HCT116 (cell line): ENCODE data around the gene CXCR6. TPM values are rescaled to one million over a fixed set of nuclear protein-coding genes. Genes with fewer than 3 reads are reported as not detected.

Experiments
- ATAC-seq: fragments of 200-7000 bp; cut with Tn5 transposase; 2 replicates; pipeline ENCODE4 v1.9.1; 2020; ENCODE audit warnings: mild to moderate bottlenecking, moderate library complexity
- BruUV-seq: library from RNA; stranded (reverse); fragments of 400-500 nt; replicated peaks from 2 replicates; lab custom pipeline; 2021; lab: Mats Ljungman, UMichigan
- CTCF ChIA-PET: fragments of 300-600 bp; sonication (Branson Sonifier 250); formaldehyde crosslinking; loops from one replicate; lab custom pipeline; 2021; ENCODE audit warnings: antibody characterized with exemption; lab: Charles Lee
- POLR2A ChIA-PET: fragments of 300-600, 350-600 bp; sonication (Branson Sonifier 250); formaldehyde crosslinking; loops from one replicate; lab custom pipeline; 2021; ENCODE audit warnings: antibody characterized with exemption; lab: Charles Lee
- RAD21 ChIA-PET, 2 experiments: fragments of 300-600 bp; sonication (Branson Sonifier 250); formaldehyde crosslinking; loops; one replicate each; lab custom pipeline; 2023; ENCODE audit warnings: low total read pairs in 2 of 2; ENCODE audit not compliant: uncharacterized antibody in 2 of 2, unreplicated experiment in 2 of 2, low non-redundant PET in 1 of 2; lab: Charles Lee
- DNase-seq: peaks from one replicate; pipeline ENCODE4 v3.0.0-alpha.2; 2010; ENCODE audit warnings: low read depth, low spot score
- H2AFZ ChIP-seq: fragments of 200-600 bp; shearing (Covaris generic), sonication (generic); 2 replicates; pipeline ENCODE4 v1.6.1; 2017; ENCODE audit warnings: low read depth, mixed run types, mixed read lengths, antibody characterized with exemption, low read length; ENCODE audit not compliant: poor library complexity, severe bottlenecking
- H3K27ac ChIP-seq: 2 replicates; pipeline ENCODE4 v1.5.1; 2012; ENCODE audit warnings: low read depth, low read length
- H3K27me3 ChIP-seq: fragments of 200-600 bp; sonication (generic); 2 replicates; pipeline ENCODE4 v1.6.1; 2016; ENCODE audit warnings: mixed run types, low read length, mixed read lengths; ENCODE audit not compliant: insufficient read depth
- H3K36me3 ChIP-seq, 2 experiments: fragments of 200-500 bp in 1 of 2; fragments of 200-600 bp in 1 of 2; sonication (Bioruptor generic) in 1 of 2; sonication (generic) in 1 of 2; 2 replicates each; pipeline versions ENCODE4 v1.5.1 to v1.6.1; 2014 to 2016; ENCODE audit warnings: low read length in 2 of 2, inconsistent platforms in 1 of 2, mixed read lengths in 1 of 2, mixed run types in 1 of 2; ENCODE audit not compliant: insufficient read depth in 2 of 2, control insufficient read depth in 1 of 2
- H3K4me1 ChIP-seq, 2 experiments: fragments of 200-600 bp in 1 of 2; sonication (generic) in 1 of 2; 2 replicates each; pipeline versions ENCODE4 v1.5.1 to v1.6.1; 2012 to 2017; ENCODE audit warnings: low read length in 2 of 2, inconsistent platforms in 1 of 2, mild to moderate bottlenecking in 1 of 2, mixed read lengths in 1 of 2, mixed run types in 1 of 2, moderate library complexity in 1 of 2; ENCODE audit not compliant: insufficient read depth in 2 of 2, control insufficient read depth in 1 of 2
- H3K4me2 ChIP-seq: fragments of 200-600 bp; sonication (generic); 2 replicates; pipeline ENCODE4 v1.6.1; 2017; ENCODE audit warnings: mixed run types, low read length, mixed read lengths
- H3K4me3 ChIP-seq, 2 experiments: fragments of 200-600 bp in 1 of 2; sonication (generic) in 1 of 2; replicated peaks in 1 of 2; 2 replicates each; pipeline ENCODE4 v1.5.1; 2011 to 2016; ENCODE audit warnings: low read length in 2 of 2, control low read depth in 1 of 2, low read depth in 1 of 2, mild to moderate bottlenecking in 1 of 2, mixed read lengths in 1 of 2, mixed run types in 1 of 2
- H3K79me2 ChIP-seq: fragments of 200-600 bp; sonication (generic); 2 replicates; pipeline ENCODE4 v1.6.1; 2017; ENCODE audit warnings: mild to moderate bottlenecking, mixed run types, low read length, moderate library complexity, mixed read lengths; ENCODE audit not compliant: insufficient read depth
- H3K9ac ChIP-seq: fragments of 200-600 bp; sonication (generic); 2 replicates; pipeline ENCODE4 v1.6.1; 2016; ENCODE audit warnings: low read length, mixed read lengths
- H3K9me2 ChIP-seq: fragments of 200-600 bp; sonication (generic), shearing (Covaris generic); 2 replicates; pipeline ENCODE4 v1.6.1; 2017; ENCODE audit warnings: mixed run types, mild to moderate bottlenecking, moderate library complexity; ENCODE audit not compliant: insufficient read depth
- H3K9me3 ChIP-seq, 2 experiments: fragments of 200-500 bp in 1 of 2; fragments of 200-600 bp in 1 of 2; sonication (Bioruptor generic) in 1 of 2; sonication (generic) in 1 of 2; 2 replicates each; pipeline ENCODE4 v1.6.1; 2014 to 2017; ENCODE audit warnings: low read length in 2 of 2, mixed read lengths in 2 of 2, inconsistent platforms in 1 of 2, low read depth in 1 of 2, mild to moderate bottlenecking in 1 of 2, mixed run types in 1 of 2, moderate library complexity in 1 of 2; ENCODE audit not compliant: control insufficient read depth in 1 of 2, insufficient read depth in 1 of 2
- H4K20me1 ChIP-seq: fragments of 200-600 bp; sonication (generic), shearing (Covaris generic); 2 replicates; pipeline ENCODE4 v1.6.1; 2017; ENCODE audit warnings: mixed run types, mild to moderate bottlenecking, moderate library complexity; ENCODE audit not compliant: insufficient read depth
- ATF3 ChIP-seq: IDR thresholded peaks from 2 replicates; pipeline ENCODE4 v1.6.1; 2012
- CBX3 ChIP-seq: IDR thresholded peaks from 2 replicates; pipeline ENCODE4 v1.6.1; 2012; ENCODE audit warnings: low read depth
- CEBPB ChIP-seq: IDR thresholded peaks from 2 replicates; pipeline ENCODE4 v1.6.1; 2012; ENCODE audit warnings: low read depth
- CTCF ChIP-seq, 3 experiments: fragments of 200-600 bp in 1 of 3; sonication (generic) in 1 of 3; IDR thresholded peaks in 2 of 3; conservative IDR thresholded peaks in 1 of 3; 2 replicates each; pipeline ENCODE4 v1.5.1; 2012 to 2017; ENCODE audit warnings: low read depth in 2 of 3, low read length in 2 of 3, antibody characterized with exemption in 1 of 3, borderline replicate concordance in 1 of 3, control low read depth in 1 of 3, mild to moderate bottlenecking in 1 of 3, mixed read lengths in 1 of 3, mixed run types in 1 of 3, moderate library complexity in 1 of 3; ENCODE audit not compliant: insufficient read depth in 1 of 3
- EGR1 ChIP-seq: IDR thresholded peaks from 2 replicates; pipeline ENCODE4 v1.6.1; 2012; ENCODE audit warnings: low read depth
- ELF1 ChIP-seq: IDR thresholded peaks from 2 replicates; pipeline ENCODE4 v1.6.1; 2012; ENCODE audit warnings: low read depth, borderline replicate concordance
- EZH2 ChIP-seq: fragments of 200-600 bp; sonication (generic); IDR thresholded peaks from 2 replicates; pipeline ENCODE4 v1.6.1; 2017; ENCODE audit warnings: antibody characterized with exemption, mixed run types
- JUND ChIP-seq: IDR thresholded peaks from 2 replicates; pipeline ENCODE4 v1.6.1; 2012
- MAX ChIP-seq: IDR thresholded peaks from 2 replicates; pipeline ENCODE4 v1.6.1; 2012
- POLR2A ChIP-seq: IDR thresholded peaks from 2 replicates; pipeline ENCODE4 v1.7.0; 2011; ENCODE audit warnings: borderline replicate concordance; ENCODE audit not compliant: insufficient read depth, insufficient read length; ENCODE audit errors: extremely low read depth
- POLR2AphosphoS5 ChIP-seq: IDR thresholded peaks from 2 replicates; pipeline ENCODE4 v1.6.1; 2011; ENCODE audit warnings: mild to moderate bottlenecking, low read depth, low read length, moderate library complexity
- RAD21 ChIP-seq: IDR thresholded peaks from 2 replicates; pipeline ENCODE4 v1.6.1; 2012; ENCODE audit warnings: low read depth, mild to moderate bottlenecking
- SIN3A ChIP-seq: IDR thresholded peaks from 2 replicates; pipeline ENCODE4 v1.6.1; 2012; ENCODE audit warnings: low read depth
- SP1 ChIP-seq: IDR thresholded peaks from 2 replicates; pipeline ENCODE4 v1.6.1; 2012; ENCODE audit warnings: low read depth
- SRF ChIP-seq: IDR thresholded peaks from 2 replicates; pipeline ENCODE4 v1.6.1; 2012; ENCODE audit warnings: low read depth
- TCF7L2 ChIP-seq: IDR thresholded peaks from 2 replicates; pipeline ENCODE4 v1.7.0; 2011; ENCODE audit warnings: borderline replicate concordance, inconsistent platforms; ENCODE audit not compliant: insufficient read depth, insufficient read length; ENCODE audit errors: extremely low read depth
- ZNF274 ChIP-seq: fragments of 200-500 bp; sonication (Bioruptor generic); IDR thresholded peaks from 2 replicates; pipeline ENCODE4 v1.6.1; 2014; ENCODE audit warnings: mild to moderate bottlenecking, low read depth, low read length, inconsistent platforms
- intact Hi-C: fragments of 100-400 bp; cut with micrococcal nuclease; formaldehyde crosslinking; loops from 2 replicates; pipeline ENCODE4 v1.10.0; 2022
- total RNA-seq: library from RNA; stranded (reverse); gene quantifications from one replicate; pipeline ENCODE4 v1.2.1, GENCODE V29; 2021; ENCODE audit not compliant: unreplicated experiment
- TF ChIP-seq, protein P1 (sequence below): IDR thresholded peaks from 2 replicates; pipeline ENCODE4 v1.6.1; 2011; ENCODE audit warnings: mild to moderate bottlenecking, low read length, moderate library complexity; ENCODE audit not compliant: insufficient replicate concordance; ENCODE audit errors: extremely low read depth

CXCR6 gene
- total RNA-seq, 1 experiment from 2014 or later = not detected

GRCh38 chr3:45910892-45911291 is 32.4 kb upstream of the CXCR6 start:
- H3K4me2 ChIP-seq = no peak overlapping the region
- TF ChIP-seq SP1 (no peak), TCF7L2 (no peak), SIN3A (no peak), EGR1 (no peak), CTCF (IDR thresholded peaks at IDR 0.05 in 2 of 3, conservative IDR thresholded peaks at IDR 0.05 in 1 of 3; ENCODE audit: borderline replicate concordance in 1 of 3, insufficient read depth in 1 of 3, low read depth in 2 of 3, low read length in 2 of 3) (no peak), CEBPB (no peak), RAD21 (no peak), ELF1 (no peak), ZNF274 (no peak), POLR2A (no peak), ATF3 (no peak), MAX (no peak), CBX3 (no peak), EZH2 (no peak), JUND (no peak), SRF (no peak), POLR2AphosphoS5 (no peak)
- TF ChIP-seq, protein P1, sequence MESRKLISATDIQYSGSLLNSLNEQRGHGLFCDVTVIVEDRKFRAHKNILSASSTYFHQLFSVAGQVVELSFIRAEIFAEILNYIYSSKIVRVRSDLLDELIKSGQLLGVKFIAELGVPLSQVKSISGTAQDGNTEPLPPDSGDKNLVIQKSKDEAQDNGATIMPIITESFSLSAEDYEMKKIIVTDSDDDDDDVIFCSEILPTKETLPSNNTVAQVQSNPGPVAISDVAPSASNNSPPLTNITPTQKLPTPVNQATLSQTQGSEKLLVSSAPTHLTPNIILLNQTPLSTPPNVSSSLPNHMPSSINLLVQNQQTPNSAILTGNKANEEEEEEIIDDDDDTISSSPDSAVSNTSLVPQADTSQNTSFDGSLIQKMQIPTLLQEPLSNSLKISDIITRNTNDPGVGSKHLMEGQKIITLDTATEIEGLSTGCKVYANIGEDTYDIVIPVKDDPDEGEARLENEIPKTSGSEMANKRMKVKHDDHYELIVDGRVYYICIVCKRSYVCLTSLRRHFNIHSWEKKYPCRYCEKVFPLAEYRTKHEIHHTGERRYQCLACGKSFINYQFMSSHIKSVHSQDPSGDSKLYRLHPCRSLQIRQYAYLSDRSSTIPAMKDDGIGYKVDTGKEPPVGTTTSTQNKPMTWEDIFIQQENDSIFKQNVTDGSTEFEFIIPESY = no peak
- H3K9ac ChIP-seq = no peak overlapping the region
- no TSS peak for BruUV-seq
- ATAC-seq = no peak
- intact Hi-C loops = no loop called here
- H4K20me1 ChIP-seq = no peaks in the 10 kb centered on the region
- ChIA-PET CTCF (no interaction called here), POLR2A (no interaction called here), RAD21 (no interaction called here)
- no peaks in the 10 kb centered on the region for H3K27me3 ChIP-seq
- no peak overlapping the region for H3K27ac ChIP-seq
- H3K4me3 ChIP-seq = no peak overlapping the region
- H2AFZ ChIP-seq = no peak overlapping the region
- no peaks in the 10 kb centered on the region for H3K36me3 ChIP-seq
- H3K9me3 ChIP-seq = no peaks in the 10 kb centered on the region
- H3K79me2 ChIP-seq = no peaks in the 10 kb centered on the region
- H3K4me1 ChIP-seq = peaks cover 7 to 10% of the 10 kb centered on the region in 2 experiments; a peak in 3 of 4 replicates
- H3K9me2 ChIP-seq = no peaks in the 10 kb centered on the region
- DNase-seq = no peak
